HepG2 (cell line): Measurements from ENCODE around the gene INTS1. TPM values are rescaled to one million over a fixed set of nuclear protein-coding genes. Genes with fewer than 3 reads are reported as not detected.

Experiments
- FOXK1 ChIP-seq: sonication (generic); formaldehyde crosslinking; IDR thresholded peaks from 2 replicates; pipeline ENCODE4 v1.4.0; 2020; ENCODE audit warnings: low read depth, missing genetic modification reagents, borderline replicate concordance
- ZIK1 ChIP-seq: sonication (generic); formaldehyde crosslinking; IDR thresholded peaks from 2 replicates; pipeline ENCODE4 v1.5.0; 2020; ENCODE audit warnings: mild to moderate bottlenecking, low read depth, missing genetic modification reagents, borderline replicate concordance
- ZNF230 ChIP-seq: sonication (generic); formaldehyde crosslinking; IDR thresholded peaks from 2 replicates; pipeline ENCODE4 v1.4.0; 2020; ENCODE audit warnings: mild to moderate bottlenecking, missing genetic modification reagents
- ZSCAN29 ChIP-seq: sonication (generic); formaldehyde crosslinking; conservative IDR thresholded peaks from 2 replicates; pipeline ENCODE4 v1.4.0; 2020; ENCODE audit warnings: mild to moderate bottlenecking, missing genetic modification reagents
- ZSCAN31 ChIP-seq: sonication (generic); formaldehyde crosslinking; IDR thresholded peaks from 2 replicates; pipeline ENCODE4 v1.5.0; 2020; ENCODE audit warnings: low read depth, mild to moderate bottlenecking, missing genetic modification reagents
- polyA plus RNA-seq, 8 experiments: library from polyadenylated mRNA; depleted of rRNA in 3 of 8; stranded (reverse) in 7 of 8; unstranded in 1 of 8; fragments of >200 nt; fragmentation: Illumina TruSeq in 4 of 8; extraction: Trizol in 4 of 8; gene quantifications; 2 replicates each; pipeline versions ENCODE4 v1.2.1 to v1.2.3, GENCODE V29; 2011 to 2016; ENCODE audit warnings: low read depth in 4 of 8, missing spikeins in 1 of 8, mixed read lengths in 1 of 8; ENCODE audit not compliant: insufficient read depth in 1 of 8
- total RNA-seq, 5 experiments: library from RNA; depleted of rRNA; stranded (reverse); fragments of >200 nt; fragmentation: Illumina TruSeq; extraction: Trizol; gene quantifications; 2 replicates each; pipeline ENCODE4 v1.2.3, GENCODE V29; 2016; ENCODE audit warnings: low read depth in 1 of 5
- TF ChIP-seq, protein P1 (sequence below): sonication (generic); formaldehyde crosslinking; IDR thresholded peaks from 2 replicates; pipeline ENCODE4 v1.4.0; 2020; ENCODE audit warnings: missing genetic modification reagents, mild to moderate bottlenecking, borderline replicate concordance
- TF ChIP-seq, protein P2 (sequence below): IDR thresholded peaks from 2 replicates; pipeline ENCODE4 v1.6.1; 2016; ENCODE audit warnings: low read depth, control low read depth
- TF ChIP-seq, protein P3 (sequence below): IDR thresholded peaks from 2 replicates; pipeline ENCODE4 v1.6.1; 2016; ENCODE audit warnings: mild to moderate bottlenecking
- TF ChIP-seq, protein P4 (sequence below): sonication (generic); formaldehyde crosslinking; IDR thresholded peaks from 2 replicates; pipeline ENCODE4 v1.5.1; 2020; ENCODE audit warnings: mild to moderate bottlenecking, missing genetic modification reagents, moderate library complexity
- TF ChIP-seq, protein P5 (sequence below): sonication (generic); formaldehyde crosslinking; IDR thresholded peaks from 2 replicates; pipeline ENCODE4 v1.5.0; 2020; ENCODE audit warnings: missing genetic modification reagents
- TF ChIP-seq, protein P6 (sequence below): sonication (generic); formaldehyde crosslinking; IDR thresholded peaks from 2 replicates; pipeline ENCODE4 v1.5.1; 2020; ENCODE audit warnings: mild to moderate bottlenecking, missing genetic modification reagents, borderline replicate concordance

INTS1 gene
- total and polyA plus RNA-seq, 2 of the 13 experiments (the other 11 are each of a cell fraction or from before 2014, with no cell fraction given) = 13.7 to 29.0 TPM

DNA sequence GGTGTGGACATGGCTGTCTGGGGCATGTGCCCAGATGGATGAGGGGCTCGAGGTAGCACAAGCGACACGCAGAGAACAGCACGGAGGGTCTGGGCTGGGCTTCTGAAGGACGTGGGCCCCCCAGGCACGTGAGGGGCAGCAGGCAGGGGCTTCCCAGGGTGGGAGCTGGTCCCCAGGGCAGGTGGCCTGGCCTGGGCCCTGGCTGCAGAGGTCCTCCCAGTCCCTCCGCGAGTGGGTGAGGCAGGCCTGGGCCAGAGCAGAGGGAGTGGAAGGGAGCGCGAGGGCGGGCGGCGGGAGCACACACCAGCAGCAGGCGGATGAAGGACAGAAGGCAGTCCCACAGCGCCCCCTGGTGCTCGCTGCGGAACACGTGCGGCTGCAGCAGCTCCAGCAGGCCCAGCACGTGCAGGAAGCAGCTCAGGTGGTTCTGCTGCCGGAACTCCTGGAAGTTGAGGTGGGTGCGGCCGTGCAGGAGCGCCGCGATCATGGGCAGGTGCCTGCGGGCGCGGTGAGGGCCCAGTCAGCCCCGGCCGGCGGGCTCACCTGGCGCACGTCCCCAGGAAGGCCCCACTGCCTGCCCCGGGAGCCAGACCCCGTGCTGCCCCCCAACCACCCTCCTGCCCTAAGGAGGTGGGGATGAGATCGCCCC, 30.2 kb downstream of the INTS1 start (continued):
- TF ChIP-seq, protein P1, sequence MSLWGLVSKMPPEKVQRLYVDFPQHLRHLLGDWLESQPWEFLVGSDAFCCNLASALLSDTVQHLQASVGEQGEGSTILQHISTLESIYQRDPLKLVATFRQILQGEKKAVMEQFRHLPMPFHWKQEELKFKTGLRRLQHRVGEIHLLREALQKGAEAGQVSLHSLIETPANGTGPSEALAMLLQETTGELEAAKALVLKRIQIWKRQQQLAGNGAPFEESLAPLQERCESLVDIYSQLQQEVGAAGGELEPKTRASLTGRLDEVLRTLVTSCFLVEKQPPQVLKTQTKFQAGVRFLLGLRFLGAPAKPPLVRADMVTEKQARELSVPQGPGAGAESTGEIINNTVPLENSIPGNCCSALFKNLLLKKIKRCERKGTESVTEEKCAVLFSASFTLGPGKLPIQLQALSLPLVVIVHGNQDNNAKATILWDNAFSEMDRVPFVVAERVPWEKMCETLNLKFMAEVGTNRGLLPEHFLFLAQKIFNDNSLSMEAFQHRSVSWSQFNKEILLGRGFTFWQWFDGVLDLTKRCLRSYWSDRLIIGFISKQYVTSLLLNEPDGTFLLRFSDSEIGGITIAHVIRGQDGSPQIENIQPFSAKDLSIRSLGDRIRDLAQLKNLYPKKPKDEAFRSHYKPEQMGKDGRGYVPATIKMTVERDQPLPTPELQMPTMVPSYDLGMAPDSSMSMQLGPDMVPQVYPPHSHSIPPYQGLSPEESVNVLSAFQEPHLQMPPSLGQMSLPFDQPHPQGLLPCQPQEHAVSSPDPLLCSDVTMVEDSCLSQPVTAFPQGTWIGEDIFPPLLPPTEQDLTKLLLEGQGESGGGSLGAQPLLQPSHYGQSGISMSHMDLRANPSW (CRISPR knock-in tag) = no peak
- TF ChIP-seq FOXK1 (CRISPR knock-in tag) = no peak
- no peak for TF ChIP-seq ZIK1 (CRISPR knock-in tag)
- TF ChIP-seq ZSCAN31 (CRISPR knock-in tag) = peak; percentile 52; the same call in 1 of the 2 replicates
- TF ChIP-seq, protein P2, sequence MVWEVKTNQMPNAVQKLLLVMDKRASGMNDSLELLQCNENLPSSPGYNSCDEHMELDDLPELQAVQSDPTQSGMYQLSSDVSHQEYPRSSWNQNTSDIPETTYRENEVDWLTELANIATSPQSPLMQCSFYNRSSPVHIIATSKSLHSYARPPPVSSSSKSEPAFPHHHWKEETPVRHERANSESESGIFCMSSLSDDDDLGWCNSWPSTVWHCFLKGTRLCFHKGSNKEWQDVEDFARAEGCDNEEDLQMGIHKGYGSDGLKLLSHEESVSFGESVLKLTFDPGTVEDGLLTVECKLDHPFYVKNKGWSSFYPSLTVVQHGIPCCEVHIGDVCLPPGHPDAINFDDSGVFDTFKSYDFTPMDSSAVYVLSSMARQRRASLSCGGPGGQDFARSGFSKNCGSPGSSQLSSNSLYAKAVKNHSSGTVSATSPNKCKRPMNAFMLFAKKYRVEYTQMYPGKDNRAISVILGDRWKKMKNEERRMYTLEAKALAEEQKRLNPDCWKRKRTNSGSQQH (CRISPR knock-in tag) = no peak
- TF ChIP-seq ZSCAN29 (CRISPR knock-in tag) = no peak
- TF ChIP-seq, protein P3, sequence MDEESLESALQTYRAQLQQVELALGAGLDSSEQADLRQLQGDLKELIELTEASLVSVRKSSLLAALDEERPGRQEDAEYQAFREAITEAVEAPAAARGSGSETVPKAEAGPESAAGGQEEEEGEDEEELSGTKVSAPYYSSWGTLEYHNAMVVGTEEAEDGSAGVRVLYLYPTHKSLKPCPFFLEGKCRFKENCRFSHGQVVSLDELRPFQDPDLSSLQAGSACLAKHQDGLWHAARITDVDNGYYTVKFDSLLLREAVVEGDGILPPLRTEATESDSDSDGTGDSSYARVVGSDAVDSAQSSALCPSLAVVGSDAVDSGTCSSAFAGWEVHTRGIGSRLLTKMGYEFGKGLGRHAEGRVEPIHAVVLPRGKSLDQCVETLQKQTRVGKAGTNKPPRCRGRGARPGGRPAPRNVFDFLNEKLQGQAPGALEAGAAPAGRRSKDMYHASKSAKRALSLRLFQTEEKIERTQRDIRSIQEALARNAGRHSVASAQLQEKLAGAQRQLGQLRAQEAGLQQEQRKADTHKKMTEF = 0 out of 2 replicates have a peak, but pooled peaks have one; percentile 47
- TF ChIP-seq, protein P4, sequence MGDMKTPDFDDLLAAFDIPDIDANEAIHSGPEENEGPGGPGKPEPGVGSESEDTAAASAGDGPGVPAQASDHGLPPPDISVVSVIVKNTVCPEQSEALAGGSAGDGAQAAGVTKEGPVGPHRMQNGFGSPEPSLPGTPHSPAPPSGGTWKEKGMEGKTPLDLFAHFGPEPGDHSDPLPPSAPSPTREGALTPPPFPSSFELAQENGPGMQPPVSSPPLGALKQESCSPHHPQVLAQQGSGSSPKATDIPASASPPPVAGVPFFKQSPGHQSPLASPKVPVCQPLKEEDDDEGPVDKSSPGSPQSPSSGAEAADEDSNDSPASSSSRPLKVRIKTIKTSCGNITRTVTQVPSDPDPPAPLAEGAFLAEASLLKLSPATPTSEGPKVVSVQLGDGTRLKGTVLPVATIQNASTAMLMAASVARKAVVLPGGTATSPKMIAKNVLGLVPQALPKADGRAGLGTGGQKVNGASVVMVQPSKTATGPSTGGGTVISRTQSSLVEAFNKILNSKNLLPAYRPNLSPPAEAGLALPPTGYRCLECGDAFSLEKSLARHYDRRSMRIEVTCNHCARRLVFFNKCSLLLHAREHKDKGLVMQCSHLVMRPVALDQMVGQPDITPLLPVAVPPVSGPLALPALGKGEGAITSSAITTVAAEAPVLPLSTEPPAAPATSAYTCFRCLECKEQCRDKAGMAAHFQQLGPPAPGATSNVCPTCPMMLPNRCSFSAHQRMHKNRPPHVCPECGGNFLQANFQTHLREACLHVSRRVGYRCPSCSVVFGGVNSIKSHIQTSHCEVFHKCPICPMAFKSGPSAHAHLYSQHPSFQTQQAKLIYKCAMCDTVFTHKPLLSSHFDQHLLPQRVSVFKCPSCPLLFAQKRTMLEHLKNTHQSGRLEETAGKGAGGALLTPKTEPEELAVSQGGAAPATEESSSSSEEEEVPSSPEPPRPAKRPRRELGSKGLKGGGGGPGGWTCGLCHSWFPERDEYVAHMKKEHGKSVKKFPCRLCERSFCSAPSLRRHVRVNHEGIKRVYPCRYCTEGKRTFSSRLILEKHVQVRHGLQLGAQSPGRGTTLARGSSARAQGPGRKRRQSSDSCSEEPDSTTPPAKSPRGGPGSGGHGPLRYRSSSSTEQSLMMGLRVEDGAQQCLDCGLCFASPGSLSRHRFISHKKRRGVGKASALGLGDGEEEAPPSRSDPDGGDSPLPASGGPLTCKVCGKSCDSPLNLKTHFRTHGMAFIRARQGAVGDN (CRISPR knock-in tag) = peak; percentile 88
- TF ChIP-seq, protein P5, sequence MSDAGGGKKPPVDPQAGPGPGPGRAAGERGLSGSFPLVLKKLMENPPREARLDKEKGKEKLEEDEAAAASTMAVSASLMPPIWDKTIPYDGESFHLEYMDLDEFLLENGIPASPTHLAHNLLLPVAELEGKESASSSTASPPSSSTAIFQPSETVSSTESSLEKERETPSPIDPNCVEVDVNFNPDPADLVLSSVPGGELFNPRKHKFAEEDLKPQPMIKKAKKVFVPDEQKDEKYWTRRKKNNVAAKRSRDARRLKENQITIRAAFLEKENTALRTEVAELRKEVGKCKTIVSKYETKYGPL (CRISPR knock-in tag) = no peak
- peak; percentile 51; the same call in 1 of the 2 replicates for TF ChIP-seq ZNF230
- TF ChIP-seq, protein P6, sequence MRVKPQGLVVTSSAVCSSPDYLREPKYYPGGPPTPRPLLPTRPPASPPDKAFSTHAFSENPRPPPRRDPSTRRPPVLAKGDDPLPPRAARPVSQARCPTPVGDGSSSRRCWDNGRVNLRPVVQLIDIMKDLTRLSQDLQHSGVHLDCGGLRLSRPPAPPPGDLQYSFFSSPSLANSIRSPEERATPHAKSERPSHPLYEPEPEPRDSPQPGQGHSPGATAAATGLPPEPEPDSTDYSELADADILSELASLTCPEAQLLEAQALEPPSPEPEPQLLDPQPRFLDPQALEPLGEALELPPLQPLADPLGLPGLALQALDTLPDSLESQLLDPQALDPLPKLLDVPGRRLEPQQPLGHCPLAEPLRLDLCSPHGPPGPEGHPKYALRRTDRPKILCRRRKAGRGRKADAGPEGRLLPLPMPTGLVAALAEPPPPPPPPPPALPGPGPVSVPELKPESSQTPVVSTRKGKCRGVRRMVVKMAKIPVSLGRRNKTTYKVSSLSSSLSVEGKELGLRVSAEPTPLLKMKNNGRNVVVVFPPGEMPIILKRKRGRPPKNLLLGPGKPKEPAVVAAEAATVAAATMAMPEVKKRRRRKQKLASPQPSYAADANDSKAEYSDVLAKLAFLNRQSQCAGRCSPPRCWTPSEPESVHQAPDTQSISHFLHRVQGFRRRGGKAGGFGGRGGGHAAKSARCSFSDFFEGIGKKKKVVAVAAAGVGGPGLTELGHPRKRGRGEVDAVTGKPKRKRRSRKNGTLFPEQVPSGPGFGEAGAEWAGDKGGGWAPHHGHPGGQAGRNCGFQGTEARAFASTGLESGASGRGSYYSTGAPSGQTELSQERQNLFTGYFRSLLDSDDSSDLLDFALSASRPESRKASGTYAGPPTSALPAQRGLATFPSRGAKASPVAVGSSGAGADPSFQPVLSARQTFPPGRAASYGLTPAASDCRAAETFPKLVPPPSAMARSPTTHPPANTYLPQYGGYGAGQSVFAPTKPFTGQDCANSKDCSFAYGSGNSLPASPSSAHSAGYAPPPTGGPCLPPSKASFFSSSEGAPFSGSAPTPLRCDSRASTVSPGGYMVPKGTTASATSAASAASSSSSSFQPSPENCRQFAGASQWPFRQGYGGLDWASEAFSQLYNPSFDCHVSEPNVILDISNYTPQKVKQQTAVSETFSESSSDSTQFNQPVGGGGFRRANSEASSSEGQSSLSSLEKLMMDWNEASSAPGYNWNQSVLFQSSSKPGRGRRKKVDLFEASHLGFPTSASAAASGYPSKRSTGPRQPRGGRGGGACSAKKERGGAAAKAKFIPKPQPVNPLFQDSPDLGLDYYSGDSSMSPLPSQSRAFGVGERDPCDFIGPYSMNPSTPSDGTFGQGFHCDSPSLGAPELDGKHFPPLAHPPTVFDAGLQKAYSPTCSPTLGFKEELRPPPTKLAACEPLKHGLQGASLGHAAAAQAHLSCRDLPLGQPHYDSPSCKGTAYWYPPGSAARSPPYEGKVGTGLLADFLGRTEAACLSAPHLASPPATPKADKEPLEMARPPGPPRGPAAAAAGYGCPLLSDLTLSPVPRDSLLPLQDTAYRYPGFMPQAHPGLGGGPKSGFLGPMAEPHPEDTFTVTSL (CRISPR knock-in tag) = no peak
